ENCODE data around the gene PSMB8. TPM values are rescaled to one million over a fixed set of nuclear protein-coding genes. Genes with fewer than 3 reads are reported as not detected.

The PSMB8 gene
- total RNA-seq, 1 experiment from 2014 or later, result 0.96 TPM

DNA sequence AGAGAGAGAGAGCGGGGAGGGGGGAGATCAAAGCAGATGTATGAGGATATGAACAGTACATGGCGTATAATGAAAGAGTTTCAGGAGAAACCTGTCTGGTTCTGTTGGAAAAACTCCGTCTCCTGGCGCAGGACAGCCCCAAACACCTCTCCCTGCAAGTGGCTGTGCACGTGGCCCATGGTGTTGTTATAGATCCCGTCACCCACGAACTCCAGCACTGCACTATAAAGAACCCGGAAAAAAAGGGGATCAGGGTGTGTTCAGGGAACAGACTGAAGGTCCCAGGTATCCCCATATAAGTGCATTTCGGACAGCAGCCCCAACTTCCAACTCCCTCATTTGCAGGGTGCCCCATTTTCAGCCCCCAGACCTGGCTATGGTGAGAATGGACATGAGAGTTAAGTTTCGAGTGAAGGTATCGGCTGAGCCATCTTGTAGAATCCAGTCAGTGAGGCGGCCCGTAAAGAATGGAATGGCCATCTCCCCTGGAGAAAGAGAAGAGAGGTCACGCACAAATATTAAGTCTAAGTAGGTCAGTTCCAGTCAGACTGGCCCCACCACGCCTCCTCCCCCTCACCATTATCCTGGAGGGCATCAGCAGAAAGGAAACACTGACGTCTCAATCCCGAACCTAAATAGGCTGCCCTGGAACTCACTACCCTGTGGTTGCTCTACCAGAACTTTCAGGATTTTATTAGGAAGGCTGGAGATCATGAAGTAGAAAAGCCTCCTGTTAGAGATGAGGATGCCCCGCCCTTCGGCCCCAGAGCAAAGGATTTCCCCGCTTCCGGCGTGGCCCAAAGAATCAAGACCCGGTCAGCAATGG lies 8.4 kb upstream of the PSMB8 start:
- Histone ChIP-seq H3K9me3 (ENCODE audit: control insufficient read depth in 1 of 2, insufficient read depth in 1 of 2, low read depth in 1 of 2, low read length in 2 of 2) (no peaks in the 10 kb centered on the region), H3K27ac (ENCODE audit: low read depth, low read length) (peak overlapping the region; percentile 84), H2AFZ (ENCODE audit: low read depth, low read length, poor library complexity, severe bottlenecking) (no peak overlapping the region), H3K4me1 (ENCODE audit: control insufficient read depth in 1 of 2, insufficient read depth in 2 of 2, low read length in 2 of 2) (peaks cover 8 to 17% of the 10 kb centered on the region in 2 experiments; a peak in 3 of 4 replicates), H3K9me2 (ENCODE audit: insufficient read depth) (no peaks in the 10 kb centered on the region), H3K9ac (ENCODE audit: low read length) (peak overlapping the region; percentile 93), H4K20me1 (ENCODE audit: insufficient read depth) (no peaks in the 10 kb centered on the region), H3K4me3 (replicated peaks in 1 of 2; ENCODE audit: low read depth in 1 of 2, low read length in 2 of 2) (peak overlapping the region; percentile 88 to 95), H3K79me2 (ENCODE audit: insufficient read depth, low read length) (no peaks in the 10 kb centered on the region), H3K4me2 (ENCODE audit: low read length) (peak overlapping the region; percentile 99), H3K36me3 (ENCODE audit: control insufficient read depth in 1 of 2, insufficient read depth in 2 of 2, low read length in 2 of 2) (no peaks in the 10 kb centered on the region; a peak in 1 of 4 replicates), H3K27me3 (ENCODE audit: insufficient read depth, low read length) (no peaks in the 10 kb centered on the region)
- TF ChIP-seq TCF7L2 (IDR thresholded peaks at IDR 0.05; ENCODE audit: borderline replicate concordance, extremely low read depth, insufficient read depth, insufficient read length), result no peak
- no peak for TF ChIP-seq ZFX (IDR thresholded peaks at IDR 0.05)
- TF ChIP-seq SIN3A (IDR thresholded peaks at IDR 0.05; ENCODE audit: low read depth), result no peak
- no peak for TF ChIP-seq RAD21 (IDR thresholded peaks at IDR 0.05; ENCODE audit: low read depth)
- TF ChIP-seq ZNF274 (IDR thresholded peaks at IDR 0.05; ENCODE audit: low read depth, low read length), result no peak
- TF ChIP-seq EZH2 (IDR thresholded peaks at IDR 0.05), result no peak
- TF ChIP-seq, protein P1, sequence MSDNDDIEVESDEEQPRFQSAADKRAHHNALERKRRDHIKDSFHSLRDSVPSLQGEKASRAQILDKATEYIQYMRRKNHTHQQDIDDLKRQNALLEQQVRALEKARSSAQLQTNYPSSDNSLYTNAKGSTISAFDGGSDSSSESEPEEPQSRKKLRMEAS (IDR thresholded peaks at IDR 0.05), result no peak
- no peak for TF ChIP-seq ATF3 (IDR thresholded peaks at IDR 0.05)
- TF ChIP-seq SP1 (IDR thresholded peaks at IDR 0.05; ENCODE audit: low read depth), result no peak
- TF ChIP-seq POLR2A (IDR thresholded peaks at IDR 0.05; ENCODE audit: borderline replicate concordance, extremely low read depth, insufficient read depth, insufficient read length), result no peak
- TF ChIP-seq JUND (IDR thresholded peaks at IDR 0.05), result no peak
- no peak for TF ChIP-seq FOSL1 (IDR thresholded peaks at IDR 0.05; ENCODE audit: low read depth)
- no peak for TF ChIP-seq EGR1 (IDR thresholded peaks at IDR 0.05; ENCODE audit: low read depth)
- RAD21 ChIA-PET (ENCODE audit: low non-redundant PET in 1 of 2, low total read pairs in 2 of 2, uncharacterized antibody in 2 of 2, unreplicated experiment in 2 of 2), result no interaction called here
- intact Hi-C loops (cut with micrococcal nuclease), result no loop called here
- CTCF ChIA-PET, result interaction anchor here (1.5 to 5.9 kb wide), 6 partner anchors 7 to 120 kb away, joined by 4 to 80 read pairs (median 8); partner anchors contain the start of gene TAP2
- TSS peak; percentile 64 for BruUV-seq (replicated peaks)
- DNase-seq (ENCODE audit: low read depth, low spot score) (no peak), ATAC-seq (no peak)
- POLR2A ChIA-PET, result interaction anchor here (3.5 kb wide), 1 partner anchor 120 kb away, joined by 25 read pairs; no protein-coding TSS in a partner anchor

All from HCT116 (cell line).